Measurements from ENCODE around the gene ANKS1B. TPM values are rescaled to one million over a fixed set of nuclear protein-coding genes. Genes with fewer than 3 reads are reported as not detected.

The ANKS1B gene
- total and polyA plus RNA-seq, 2 of the 4 experiments (the other 2 are of a cell fraction) = 0.17 to 0.18 TPM

DNA sequence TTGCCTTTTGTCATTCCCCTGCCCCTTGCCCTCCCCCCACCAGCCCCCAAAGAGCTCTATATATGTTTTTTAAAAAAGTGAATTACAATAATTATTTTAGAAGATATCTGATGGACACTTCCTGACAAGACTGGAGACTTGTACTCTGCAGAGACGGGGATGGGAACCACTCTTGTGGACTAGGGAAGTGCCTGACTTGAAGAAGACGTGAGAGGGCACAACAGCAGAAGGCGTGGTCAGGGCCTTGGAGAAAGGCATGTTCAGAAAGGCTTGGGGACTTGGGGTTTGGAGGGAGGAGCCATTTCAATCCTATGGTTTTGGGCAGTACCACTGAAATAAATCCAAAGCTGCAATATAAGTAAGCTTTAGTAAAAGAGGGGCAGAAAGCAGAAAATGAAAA lies 1184.9 kb downstream of the ANKS1B start:
- ChIA-PET POLR2A (ENCODE audit: unreplicated experiment) (no interaction called here), CTCF (interaction anchor here (0.6 kb wide), 1 partner anchor 15 kb away, joined by 3 read pairs; no protein-coding TSS in a partner anchor)
- ATAC-seq (ENCODE audit: low read depth) = no peak
- in situ Hi-C loops (cut with MboI; ENCODE audit: low sequenced_read_pairs) (no loop called here), intact Hi-C loops (cut with micrococcal nuclease) (no loop called here), dilution Hi-C loops (cut with HindIII; ENCODE audit: low sequenced_read_pairs, unreplicated experiment) (no loop called here)
- no peak overlapping the region for H3K27ac ChIP-seq (ENCODE audit: insufficient read depth, low read length)
- no CpG with 5 or more reads among the region's 3 CpGs for WGBS, 2 experiments (ENCODE audit: extremely low coverage in 2 of 2, insufficient read length in 1 of 2)
- no peak for TF ChIP-seq MXI1 (IDR thresholded peaks at IDR 0.05; ENCODE audit: borderline replicate concordance, low read depth, low read length)
- TF ChIP-seq, protein P1, sequence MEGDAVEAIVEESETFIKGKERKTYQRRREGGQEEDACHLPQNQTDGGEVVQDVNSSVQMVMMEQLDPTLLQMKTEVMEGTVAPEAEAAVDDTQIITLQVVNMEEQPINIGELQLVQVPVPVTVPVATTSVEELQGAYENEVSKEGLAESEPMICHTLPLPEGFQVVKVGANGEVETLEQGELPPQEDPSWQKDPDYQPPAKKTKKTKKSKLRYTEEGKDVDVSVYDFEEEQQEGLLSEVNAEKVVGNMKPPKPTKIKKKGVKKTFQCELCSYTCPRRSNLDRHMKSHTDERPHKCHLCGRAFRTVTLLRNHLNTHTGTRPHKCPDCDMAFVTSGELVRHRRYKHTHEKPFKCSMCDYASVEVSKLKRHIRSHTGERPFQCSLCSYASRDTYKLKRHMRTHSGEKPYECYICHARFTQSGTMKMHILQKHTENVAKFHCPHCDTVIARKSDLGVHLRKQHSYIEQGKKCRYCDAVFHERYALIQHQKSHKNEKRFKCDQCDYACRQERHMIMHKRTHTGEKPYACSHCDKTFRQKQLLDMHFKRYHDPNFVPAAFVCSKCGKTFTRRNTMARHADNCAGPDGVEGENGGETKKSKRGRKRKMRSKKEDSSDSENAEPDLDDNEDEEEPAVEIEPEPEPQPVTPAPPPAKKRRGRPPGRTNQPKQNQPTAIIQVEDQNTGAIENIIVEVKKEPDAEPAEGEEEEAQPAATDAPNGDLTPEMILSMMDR (conservative IDR thresholded peaks at IDR 0.05; ENCODE audit: low read depth, low read length) = no peak
- no peak for TF ChIP-seq SMC3 (IDR thresholded peaks at IDR 0.05; ENCODE audit: low read depth, low read length)
- no peak for TF ChIP-seq MAFK (IDR thresholded peaks at IDR 0.05; ENCODE audit: low read depth, low read length)
- TF ChIP-seq RCOR1 (IDR thresholded peaks at IDR 0.05; ENCODE audit: insufficient replicate concordance, low read length) = no peak
- TF ChIP-seq NFE2L2 (IDR thresholded peaks at IDR 0.05; ENCODE audit: low read depth, low read length) = no peak
- no peak for TF ChIP-seq MAZ (IDR thresholded peaks at IDR 0.05; ENCODE audit: borderline replicate concordance, low read depth, low read length)
- no peak for TF ChIP-seq POLR2A (IDR thresholded peaks at IDR 0.05; ENCODE audit: low read depth, low read length)
- TF ChIP-seq CEBPB (IDR thresholded peaks at IDR 0.05; ENCODE audit: low read depth, low read length) = no peak
- TF ChIP-seq CHD1 (IDR thresholded peaks at IDR 0.05; ENCODE audit: low read depth, low read length) = no peak
- TF ChIP-seq, protein P2, sequence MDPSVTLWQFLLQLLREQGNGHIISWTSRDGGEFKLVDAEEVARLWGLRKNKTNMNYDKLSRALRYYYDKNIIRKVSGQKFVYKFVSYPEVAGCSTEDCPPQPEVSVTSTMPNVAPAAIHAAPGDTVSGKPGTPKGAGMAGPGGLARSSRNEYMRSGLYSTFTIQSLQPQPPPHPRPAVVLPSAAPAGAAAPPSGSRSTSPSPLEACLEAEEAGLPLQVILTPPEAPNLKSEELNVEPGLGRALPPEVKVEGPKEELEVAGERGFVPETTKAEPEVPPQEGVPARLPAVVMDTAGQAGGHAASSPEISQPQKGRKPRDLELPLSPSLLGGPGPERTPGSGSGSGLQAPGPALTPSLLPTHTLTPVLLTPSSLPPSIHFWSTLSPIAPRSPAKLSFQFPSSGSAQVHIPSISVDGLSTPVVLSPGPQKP (IDR thresholded peaks at IDR 0.05; ENCODE audit: borderline replicate concordance, low read depth, low read length) = no peak
- TF ChIP-seq BHLHE40 (IDR thresholded peaks at IDR 0.05; ENCODE audit: low read depth, low read length) = no peak
- TF ChIP-seq RAD21 (IDR thresholded peaks at IDR 0.05; ENCODE audit: low read length) = no peak
- no peak for TF ChIP-seq FOS (IDR thresholded peaks at IDR 0.05; ENCODE audit: low read depth, low read length)
- no peak for TF ChIP-seq RFX5 (IDR thresholded peaks at IDR 0.05; ENCODE audit: low read depth, low read length)
- TF ChIP-seq USF2 (IDR thresholded peaks at IDR 0.05; ENCODE audit: low read depth, low read length) = no peak
- no peak overlapping the region for H2AK9ac ChIP-seq (replicated peaks; ENCODE audit: low read depth, low read length, poor library complexity)
- H3K56ac ChIP-seq (ENCODE audit: extremely low read depth, insufficient read depth, low read length) = no peak overlapping the region
- no peak overlapping the region for H2AK5ac ChIP-seq (ENCODE audit: low read depth, low read length)
- H3K9me3 ChIP-seq (ENCODE audit: control insufficient read depth, insufficient read depth, low read length) = no peaks in the 10 kb centered on the region
- H3K4me3 ChIP-seq (ENCODE audit: insufficient read depth, low read depth, low read length) = no peak overlapping the region
- peaks cover 3% of the 10 kb centered on the region; the same call in 1 of the 2 replicates for H3K27me3 ChIP-seq (ENCODE audit: control insufficient read depth, insufficient read depth, low read length)
- H2AFZ ChIP-seq (replicated peaks; ENCODE audit: low read length, poor library complexity) = no peak overlapping the region
- H3K9me1 ChIP-seq (ENCODE audit: insufficient read depth, low read length) = no peaks in the 10 kb centered on the region
- no peak overlapping the region for H2BK15ac ChIP-seq (ENCODE audit: low read depth, low read length)
- H3K14ac ChIP-seq (replicated peaks; ENCODE audit: low read depth, low read length) = no peak overlapping the region
- no peak overlapping the region for H4K91ac ChIP-seq (ENCODE audit: insufficient read depth, low read depth, low read length)
- no peak overlapping the region for H2BK120ac ChIP-seq (ENCODE audit: low read depth, low read length)
- no peak overlapping the region for H3K18ac ChIP-seq (ENCODE audit: low read depth, low read length)
- no peaks in the 10 kb centered on the region for H3K79me1 ChIP-seq (ENCODE audit: low read depth in 1 of 2, low read length in 2 of 2)
- no peak overlapping the region for H2BK20ac ChIP-seq (ENCODE audit: low read depth, low read length)
- DNase-seq = no peak
- no peak overlapping the region for H4K8ac ChIP-seq (ENCODE audit: low read depth in 2 of 2, low read length in 2 of 2)
- no peaks in the 10 kb centered on the region for H3K36me3 ChIP-seq (ENCODE audit: control insufficient read depth, insufficient read depth, low read length)
- no peak overlapping the region for H4K5ac ChIP-seq (ENCODE audit: low read depth, low read length)
- no peak overlapping the region for H3K23ac ChIP-seq (ENCODE audit: low read depth, low read length)
- H3K4me1 ChIP-seq (ENCODE audit: control insufficient read depth, insufficient read depth, low read length) = no peaks in the 10 kb centered on the region
- H3K4ac ChIP-seq (ENCODE audit: low read depth, low read length) = no peak overlapping the region
- no peak overlapping the region for H3K9ac ChIP-seq (ENCODE audit: low read depth, low read length)
- no peak overlapping the region for H2BK5ac ChIP-seq (ENCODE audit: low read depth, low read length, poor library complexity, severe bottlenecking)
- no TSS peak for BruUV-seq (replicated peaks)
- no peaks in the 10 kb centered on the region for H4K20me1 ChIP-seq (ENCODE audit: insufficient read depth, low read length)
- H3K4me2 ChIP-seq (ENCODE audit: low read depth, low read length) = no peak overlapping the region

Data from IMR-90 (cell line).